ENCODE measurements around the gene ATP6V1A. TPM values are rescaled to one million over a fixed set of nuclear protein-coding genes. Genes with fewer than 3 reads are reported as not detected.
"Not testable (repeated sequence)": the region's sequence is repeated elsewhere in the genome, so short reads cannot be mapped to it uniquely, and the experiment has no call there.

The ATP6V1A gene
- total and polyA plus RNA-seq, 2 experiments from 2014 or later = 62.3 to 87.2 TPM

GRCh38 chr3:113847664-113848461 is 101.0 kb downstream of the ATP6V1A start:
- Histone ChIP-seq H3K27ac (peak overlapping the region; percentile 63), H2AFZ (no peak overlapping the region), H3K9me2 (replicated peaks; ENCODE audit: insufficient read depth) (no peaks in the 10 kb centered on the region), H3K36me3 (replicated peaks; ENCODE audit: insufficient read depth, low read depth) (no peaks in the 10 kb centered on the region), H3K9me3 (ENCODE audit: low read depth) (no peaks in the 10 kb centered on the region), H3K4me1 (ENCODE audit: insufficient read depth) (peaks cover 5% of the 10 kb centered on the region), H3K27me3 (no peaks in the 10 kb centered on the region), H3K79me2 (no peaks in the 10 kb centered on the region), H4K20me1 (ENCODE audit: insufficient read depth, poor library complexity, severe bottlenecking) (no peaks in the 10 kb centered on the region), H3K4me3 (no peak overlapping the region), H3K4me2 (no peak overlapping the region)
- WGBS (ENCODE audit: low lambda C conversion rate, missing lambda C conversion rate) = 80% methylated on average over 2 of the region's 2 CpGs
- no peak for TF ChIP-seq EZH2phosphoT487 (IDR thresholded peaks at IDR 0.05; ENCODE audit: low read depth, severe bottlenecking, unreplicated experiment)
- TF ChIP-seq CTCF (IDR thresholded peaks at IDR 0.05; ENCODE audit: poor library complexity) = no peak
- TF ChIP-seq EZH2 (IDR thresholded peaks at IDR 0.05; ENCODE audit: borderline replicate concordance) = no peak
- peak; percentile 40 for DNase-seq (ENCODE audit: low spot score)

DNA sequence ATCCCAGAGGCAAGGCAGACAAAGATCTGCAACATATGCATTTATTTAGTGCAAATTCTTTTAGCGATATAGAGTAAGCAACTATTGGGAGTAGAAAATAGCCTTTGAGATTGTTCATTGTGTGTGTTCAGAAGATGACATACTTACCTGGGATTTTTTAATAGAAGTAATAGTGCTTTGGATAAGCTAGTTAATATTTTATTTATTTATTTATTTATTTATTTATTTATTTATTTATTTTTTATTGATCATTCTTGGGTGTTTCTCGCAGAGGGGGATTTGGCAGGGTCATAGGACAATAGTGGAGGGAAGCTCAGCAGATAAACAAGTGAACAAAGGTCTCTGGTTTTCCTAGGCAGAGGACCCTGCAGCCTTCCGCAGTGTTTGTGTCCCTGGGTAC is 102.2 kb downstream of the ATP6V1A start:
- H3K79me2 ChIP-seq; H3K9me2 ChIP-seq (replicated peaks; ENCODE audit: insufficient read depth); H3K9me3 ChIP-seq (ENCODE audit: low read depth); H4K20me1 ChIP-seq (ENCODE audit: insufficient read depth, poor library complexity, severe bottlenecking); H3K4me3 ChIP-seq; H3K27ac ChIP-seq; H3K4me2 ChIP-seq; H3K27me3 ChIP-seq; DNase-seq (ENCODE audit: low spot score); H2AFZ ChIP-seq; H3K36me3 ChIP-seq (replicated peaks; ENCODE audit: insufficient read depth, low read depth); H3K4me1 ChIP-seq (ENCODE audit: insufficient read depth): not testable (repeated sequence)
- WGBS (ENCODE audit: low lambda C conversion rate, missing lambda C conversion rate) = 72% methylated on average over 3 of the region's 3 CpGs

DNA sequence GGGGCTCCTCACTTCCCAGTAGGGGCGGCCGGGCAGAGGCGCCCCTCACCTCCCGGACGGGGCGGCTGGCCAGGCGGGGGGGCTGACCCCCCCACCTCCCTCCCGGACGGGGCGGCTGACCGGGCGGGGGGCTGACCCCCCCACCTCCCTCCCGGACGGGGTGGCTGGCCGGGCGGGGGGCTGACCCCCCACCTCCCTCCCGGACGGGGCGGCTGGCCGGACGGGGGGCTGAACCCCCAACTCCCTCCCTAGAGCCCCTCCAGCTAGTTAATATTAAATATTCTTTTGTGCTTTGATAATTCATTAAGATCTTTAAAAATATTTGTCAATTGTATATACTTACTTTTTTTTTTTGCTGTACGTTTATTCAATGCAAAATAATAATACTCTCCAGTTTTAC is 103.0 kb downstream of the ATP6V1A start:
- H3K27me3 ChIP-seq; H3K4me3 ChIP-seq; H3K4me1 ChIP-seq (ENCODE audit: insufficient read depth); H3K27ac ChIP-seq; DNase-seq (ENCODE audit: low spot score); H3K36me3 ChIP-seq (replicated peaks; ENCODE audit: insufficient read depth, low read depth); H3K9me3 ChIP-seq (ENCODE audit: low read depth); H2AFZ ChIP-seq; H4K20me1 ChIP-seq (ENCODE audit: insufficient read depth, poor library complexity, severe bottlenecking); H3K9me2 ChIP-seq (replicated peaks; ENCODE audit: insufficient read depth); H3K79me2 ChIP-seq; H3K4me2 ChIP-seq: not testable (repeated sequence)
- WGBS (ENCODE audit: low lambda C conversion rate, missing lambda C conversion rate) = 95% methylated on average over 1 of the region's 22 CpGs

- H3K9me2 ChIP-seq (replicated peaks; ENCODE audit: insufficient read depth); H3K4me3 ChIP-seq; H3K9me3 ChIP-seq (ENCODE audit: low read depth); H3K79me2 ChIP-seq; H2AFZ ChIP-seq; H4K20me1 ChIP-seq (ENCODE audit: insufficient read depth, poor library complexity, severe bottlenecking); H3K4me2 ChIP-seq; H3K4me1 ChIP-seq (ENCODE audit: insufficient read depth); H3K27ac ChIP-seq; H3K27me3 ChIP-seq; DNase-seq (ENCODE audit: low spot score); H3K36me3 ChIP-seq (replicated peaks; ENCODE audit: insufficient read depth, low read depth): not testable (repeated sequence)
- 92% methylated on average over 9 of the region's 9 CpGs for WGBS (ENCODE audit: low lambda C conversion rate, missing lambda C conversion rate)
Observed at GRCh38 chr3:113850391-113850790, 103.6 kb downstream of the ATP6V1A start.

DNA sequence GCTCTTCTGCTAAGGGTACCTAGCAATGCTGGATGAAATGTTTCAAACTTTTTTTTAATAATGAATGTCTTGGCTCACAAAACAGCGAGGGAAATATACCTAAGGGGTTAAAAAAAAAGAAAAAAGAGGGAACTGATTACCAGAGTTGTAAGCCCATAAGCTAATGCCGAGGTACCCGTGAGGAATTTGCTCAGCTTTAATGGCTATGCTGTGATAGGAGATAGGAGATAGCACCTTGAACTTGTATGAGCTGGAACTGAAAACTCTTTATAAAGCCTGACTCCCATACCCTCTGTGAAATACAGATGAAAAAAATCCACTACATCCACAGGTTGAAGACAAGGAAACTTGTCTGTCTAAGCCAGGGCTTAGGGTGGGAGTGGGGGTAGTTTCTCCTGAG is 105.7 kb downstream of the ATP6V1A start:
- no peaks in the 10 kb centered on the region for H3K36me3 ChIP-seq (replicated peaks; ENCODE audit: insufficient read depth, low read depth)
- TF ChIP-seq EZH2phosphoT487 (IDR thresholded peaks at IDR 0.05; ENCODE audit: low read depth, severe bottlenecking, unreplicated experiment) (no peak), EZH2 (IDR thresholded peaks at IDR 0.05; ENCODE audit: borderline replicate concordance) (no peak), CTCF (IDR thresholded peaks at IDR 0.05; ENCODE audit: poor library complexity) (no peak)
- peaks cover 5% of the 10 kb centered on the region for H3K4me1 ChIP-seq (ENCODE audit: insufficient read depth)
- no peaks in the 10 kb centered on the region for H3K79me2 ChIP-seq
- 38% methylated on average over 3 of the region's 3 CpGs for WGBS (ENCODE audit: low lambda C conversion rate, missing lambda C conversion rate)
- no peak overlapping the region for H3K4me3 ChIP-seq
- no peaks in the 10 kb centered on the region for H3K9me3 ChIP-seq (ENCODE audit: low read depth)
- no peaks in the 10 kb centered on the region for H4K20me1 ChIP-seq (ENCODE audit: insufficient read depth, poor library complexity, severe bottlenecking)
- H3K9me2 ChIP-seq (replicated peaks; ENCODE audit: insufficient read depth) = no peaks in the 10 kb centered on the region
- no peak overlapping the region for H3K4me2 ChIP-seq
- peaks cover 6% of the 10 kb centered on the region for H3K27me3 ChIP-seq
- H2AFZ ChIP-seq = no peak overlapping the region
- no peak overlapping the region for H3K27ac ChIP-seq
- DNase-seq (ENCODE audit: low spot score) = no peak
